NCI-H446 treated with DMSO at 0.1 percent for 48 hours (cell line): ENCODE data around the gene NDRG3.
"Not testable (repeated sequence)": the region's sequence is repeated elsewhere in the genome, so short reads cannot be mapped to it uniquely, and the experiment has no call there.

Source experiments
- DNase-seq: peaks from one replicate; lab custom pipeline; 2025; lab: John Stamatoyannopoulos, UW

Gene NDRG3

GRCh38 chr20:36760647-36761046, 14.8 kb upstream of the NDRG3 start:
- DNase-seq, result no peak

GRCh38 chr20:36758276-36758675, 12.4 kb upstream of the NDRG3 start:
- no peak for DNase-seq

GRCh38 chr20:36756496-36756895, 10.6 kb upstream of the NDRG3 start:
- no peak for DNase-seq

DNA sequence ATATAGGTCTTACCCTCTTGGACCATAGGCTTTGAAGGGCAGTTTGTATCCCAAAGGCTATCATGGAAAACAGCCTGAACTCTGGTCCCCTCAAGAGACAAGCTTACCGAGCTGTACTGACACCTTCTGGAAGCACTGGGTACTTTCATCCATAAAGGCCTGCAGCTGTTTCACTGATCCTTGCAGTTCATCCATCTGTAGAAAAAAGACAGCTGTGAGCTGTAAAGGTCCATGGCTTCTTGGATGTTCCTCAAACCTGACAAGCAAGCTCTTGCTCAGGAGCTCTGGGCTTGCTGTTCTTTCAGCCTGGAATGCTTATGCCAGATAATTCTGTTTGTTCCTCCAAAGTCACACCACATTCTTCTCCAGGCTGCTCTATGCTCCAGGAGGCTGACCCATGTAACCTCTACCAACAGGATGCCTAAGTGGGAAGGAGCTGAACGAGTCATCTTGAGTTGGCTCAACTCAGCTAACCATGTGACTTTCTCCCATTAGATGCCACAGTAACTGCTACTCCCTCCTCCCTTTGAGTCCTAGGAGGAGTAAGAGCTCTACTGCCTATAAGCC, 8.8 kb upstream of the NDRG3 start:
- peak; percentile 34 for DNase-seq

DNA sequence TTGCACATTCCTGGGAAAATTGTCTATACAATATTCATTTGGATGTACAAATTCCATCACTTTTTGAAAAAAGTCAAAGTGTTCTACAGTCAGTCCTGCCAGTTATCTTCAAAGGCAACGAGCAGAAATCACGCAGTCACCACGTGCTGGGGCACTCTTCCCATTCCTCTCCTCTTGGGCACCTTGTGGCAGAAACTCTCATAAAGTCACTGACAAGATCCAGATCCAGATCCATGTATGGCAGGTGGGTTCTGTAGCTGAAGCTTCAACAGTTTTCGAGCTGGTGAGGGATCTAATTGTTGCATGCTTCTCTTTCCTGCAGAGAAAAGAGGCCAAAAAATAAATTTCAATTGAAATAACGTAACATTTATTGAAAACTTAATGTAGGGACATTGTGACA, 6.7 kb upstream of the NDRG3 start:
- DNase-seq, result no peak

DNA sequence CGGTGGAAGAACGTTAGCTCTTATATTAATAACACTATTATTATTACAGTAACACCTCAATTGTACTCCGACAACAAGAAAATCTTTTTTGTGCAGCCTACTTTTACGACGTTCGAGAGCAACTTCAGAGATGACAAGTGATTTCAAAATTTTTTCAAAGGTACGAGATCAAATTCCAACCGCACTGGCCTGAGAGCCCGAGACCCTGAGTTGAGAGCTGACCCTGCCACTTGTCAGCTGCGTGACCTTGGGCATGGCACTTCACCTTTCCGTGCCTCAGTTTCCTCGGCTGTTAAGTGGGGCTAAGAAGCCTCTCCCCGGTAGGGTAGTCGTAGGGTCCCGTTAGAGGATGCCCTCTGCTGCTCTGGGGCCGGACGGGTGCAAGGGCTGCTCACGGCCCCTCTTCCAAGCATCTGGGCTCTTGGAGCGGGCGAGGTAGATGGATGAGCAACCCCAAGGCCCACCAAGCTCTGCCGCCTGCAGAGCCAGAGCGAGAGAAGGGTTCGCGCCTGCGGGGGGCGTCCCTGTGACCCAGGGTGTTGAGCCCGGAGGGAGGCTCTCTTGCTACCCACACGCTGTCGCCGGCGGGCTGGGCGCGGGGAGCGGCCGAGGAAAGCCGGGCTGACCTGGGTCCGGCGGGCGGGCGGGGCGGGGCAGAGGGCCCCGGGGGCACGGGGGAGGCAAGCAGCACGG, 510 bp downstream of the NDRG3 start:
- DNase-seq, result no peak

DNA sequence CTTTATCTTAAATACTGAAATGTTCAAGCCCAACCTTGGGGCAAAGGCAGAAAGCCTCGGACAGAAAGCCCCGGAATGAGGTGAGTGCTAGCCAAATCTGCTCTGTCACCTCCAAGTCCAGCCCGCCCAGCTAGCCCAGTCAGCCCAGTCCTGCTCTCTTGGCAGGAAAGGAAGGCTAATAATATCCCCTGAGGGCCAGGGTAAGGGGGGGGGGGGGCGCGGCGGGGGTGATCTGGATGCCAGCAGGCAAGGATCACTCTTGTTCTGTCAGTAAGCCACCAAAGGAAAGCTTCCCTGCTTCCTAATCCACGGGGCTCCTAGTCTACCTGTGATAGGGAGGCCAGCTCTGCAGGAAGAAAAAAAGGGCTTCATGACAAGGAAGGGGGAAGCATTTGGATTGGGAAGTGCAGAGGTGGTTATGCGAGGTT, 1.1 kb downstream of the NDRG3 start:
- DNase-seq, result no peak

- DNase-seq, result no peak
These were observed 1.6 kb downstream of the NDRG3 start for GRCh38 chr20:36744243-36744642.

- no peak for DNase-seq
These were observed 3.3 kb downstream of the NDRG3 start for GRCh38 chr20:36742558-36742957.

GRCh38 chr20:36741072-36741471, 4.8 kb downstream of the NDRG3 start:
- no peak for DNase-seq

GRCh38 chr20:36737183-36737499, 8.7 kb downstream of the NDRG3 start:
- no peak for DNase-seq

GRCh38 chr20:36736451-36737182, 9.3 kb downstream of the NDRG3 start:
- no peak for DNase-seq

DNA sequence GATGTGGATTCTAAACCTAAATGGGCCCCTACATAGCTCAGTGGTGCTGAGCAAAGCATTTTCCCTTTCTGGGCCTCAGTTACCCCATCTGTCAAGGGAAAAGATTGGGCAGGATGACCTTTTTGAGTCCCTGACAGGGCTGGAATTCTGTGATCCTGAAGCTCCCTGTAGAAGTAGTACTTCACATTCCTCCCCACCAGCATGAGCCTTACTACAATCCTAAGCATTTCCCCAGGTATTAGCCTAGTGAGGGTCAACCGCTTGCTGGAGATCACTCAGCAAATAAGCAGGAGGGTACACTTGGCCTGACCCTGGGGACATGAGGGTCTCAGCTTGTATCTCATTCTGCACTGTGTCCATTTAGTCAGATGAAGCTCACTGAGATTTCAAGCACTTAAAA, 13.4 kb downstream of the NDRG3 start:
- no peak for DNase-seq

GRCh38 chr20:36728986-36729385, 16.9 kb downstream of the NDRG3 start:
- DNase-seq, result no peak

DNA sequence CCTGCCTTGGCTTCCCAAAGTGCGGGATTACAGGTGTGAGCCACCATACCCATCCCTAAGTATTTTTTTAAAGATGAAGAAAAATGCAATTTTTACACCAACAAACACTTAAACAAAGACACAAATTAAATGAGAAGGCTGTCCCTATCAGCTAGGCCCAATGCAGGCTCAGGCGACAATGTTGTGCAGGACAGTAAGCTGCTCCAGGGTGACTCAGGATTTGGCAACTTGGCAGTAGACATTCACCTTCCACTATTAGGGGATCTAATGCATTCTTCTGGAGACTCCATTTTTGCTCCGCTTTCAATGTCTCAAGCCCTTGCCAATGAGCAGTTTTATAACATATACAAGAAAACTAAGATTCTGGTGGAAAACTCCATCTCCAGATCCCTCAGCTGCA, 19.7 kb downstream of the NDRG3 start:
- no peak for DNase-seq

GRCh38 chr20:36720510-36720909, 25.4 kb downstream of the NDRG3 start:
- DNase-seq, result no peak

DNA sequence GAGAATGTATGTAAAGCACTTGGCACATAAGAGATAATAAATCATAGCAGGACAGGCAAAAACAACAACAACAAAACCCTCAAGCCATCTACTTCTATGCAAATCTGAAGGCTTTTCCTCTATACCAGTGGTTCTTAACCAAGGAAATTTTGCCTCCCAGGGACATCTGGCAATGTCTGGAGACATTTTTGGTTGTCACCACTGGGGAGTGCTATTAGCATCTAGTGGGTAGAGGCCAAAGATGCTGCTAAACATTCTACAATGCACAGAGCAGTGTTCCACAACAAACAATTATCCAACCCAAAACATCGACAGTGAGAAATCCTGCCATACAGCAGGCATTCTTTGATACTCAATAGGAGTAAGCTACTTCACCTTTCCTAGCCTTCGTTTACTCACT, 28.2 kb downstream of the NDRG3 start:
- DNase-seq, result no peak

DNA sequence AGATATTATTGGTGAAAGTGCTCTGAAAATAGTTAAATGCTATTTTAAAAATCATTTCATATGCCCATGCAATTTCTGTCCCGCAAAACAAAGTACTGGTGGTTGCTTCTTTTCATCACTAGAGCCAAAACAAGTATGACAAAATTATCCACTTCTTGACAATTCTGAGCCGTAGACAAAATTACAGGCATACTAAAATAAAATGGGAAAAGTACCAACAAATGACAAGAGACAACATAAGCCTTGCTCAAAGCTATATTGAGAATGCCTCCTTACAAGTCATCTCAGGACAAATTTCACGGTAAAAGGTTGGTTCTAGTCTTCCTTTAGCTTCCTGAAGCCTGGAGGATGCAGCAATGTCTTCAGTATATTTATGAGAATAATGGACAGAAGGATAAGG, 28.9 kb downstream of the NDRG3 start:
- no peak for DNase-seq

GRCh38 chr20:36712775-36713174, 33.1 kb downstream of the NDRG3 start:
- DNase-seq, result no peak

- DNase-seq, result no peak
These were observed 36.8 kb downstream of the NDRG3 start for GRCh38 chr20:36709126-36709525.

DNA sequence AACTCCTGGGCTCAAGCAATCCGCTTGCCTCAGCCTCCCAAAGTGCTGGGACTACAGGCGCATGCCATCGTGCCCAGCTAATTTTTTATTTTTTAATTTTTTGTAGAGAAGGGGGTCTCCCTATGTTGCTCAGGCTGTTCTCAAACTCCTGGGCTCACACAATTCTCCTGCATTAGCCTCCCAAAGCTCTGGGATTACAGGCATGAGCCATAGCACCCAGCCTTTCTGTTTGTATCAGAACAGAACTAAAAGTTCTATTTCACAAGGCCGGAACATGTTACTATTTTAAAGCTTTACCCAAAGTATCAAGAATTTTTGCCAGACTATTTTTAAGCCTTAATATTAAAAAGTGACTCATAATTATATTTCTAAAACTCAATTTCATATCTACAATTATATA, 42.4 kb downstream of the NDRG3 start:
- DNase-seq, result no peak

- no peak for DNase-seq
These were observed 45.5 kb downstream of the NDRG3 start for GRCh38 chr20:36700438-36700837.

GRCh38 chr20:36695467-36695866, 50.4 kb downstream of the NDRG3 start:
- DNase-seq, result not testable (repeated sequence)

DNA sequence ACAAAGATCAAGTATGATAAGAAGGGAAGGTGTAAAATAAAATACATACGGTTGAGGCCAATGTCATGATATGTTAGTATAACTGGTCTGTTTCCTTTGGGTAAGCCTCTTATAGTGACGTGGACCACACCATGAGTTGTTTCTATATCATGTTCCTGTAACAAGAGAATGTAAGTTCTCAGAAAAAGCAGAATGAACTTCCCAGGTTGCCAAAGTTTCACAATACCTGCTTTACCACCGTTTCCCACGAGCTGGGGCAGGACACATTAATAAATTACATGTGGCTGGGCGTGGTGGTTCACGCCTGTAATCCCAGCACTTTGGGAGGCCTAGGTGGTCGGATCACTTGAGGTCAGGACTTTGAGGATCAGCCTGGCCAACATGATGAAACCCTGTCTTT, 57.3 kb downstream of the NDRG3 start:
- no peak for DNase-seq
